ENCODE results near the gene CASK. TPM values are rescaled to one million over a fixed set of nuclear protein-coding genes. Genes with fewer than 3 reads are reported as not detected.
A peak's percentile ranks its signal among the peaks of the same experiment; 100 is the strongest.
"Not testable (repeated sequence)": the region's sequence is repeated elsewhere in the genome, so short reads cannot be mapped to it uniquely, and the experiment has no call there.

Gene CASK
- total RNA-seq, 4 donors from 2014 or later = 46.9 to 123 (median 78.8) TPM

- Histone ChIP-seq H3K27ac (no peak overlapping the region), H3K36me3 (no peaks in the 10 kb centered on the region), H3K4me1 (no peaks in the 10 kb centered on the region), H3K4me3 (no peak overlapping the region), H3K27me3 (no peaks in the 10 kb centered on the region), H3K9me3 (no peaks in the 10 kb centered on the region)
- no peak for DNase-seq
- no peak for TF ChIP-seq POLR2A (IDR thresholded peaks at IDR 0.05)
- no peak for TF ChIP-seq CTCF (IDR thresholded peaks at IDR 0.05)
These were observed 201.8 kb downstream of the CASK start for GRCh38 chrX:41721590-41721989.

DNA sequence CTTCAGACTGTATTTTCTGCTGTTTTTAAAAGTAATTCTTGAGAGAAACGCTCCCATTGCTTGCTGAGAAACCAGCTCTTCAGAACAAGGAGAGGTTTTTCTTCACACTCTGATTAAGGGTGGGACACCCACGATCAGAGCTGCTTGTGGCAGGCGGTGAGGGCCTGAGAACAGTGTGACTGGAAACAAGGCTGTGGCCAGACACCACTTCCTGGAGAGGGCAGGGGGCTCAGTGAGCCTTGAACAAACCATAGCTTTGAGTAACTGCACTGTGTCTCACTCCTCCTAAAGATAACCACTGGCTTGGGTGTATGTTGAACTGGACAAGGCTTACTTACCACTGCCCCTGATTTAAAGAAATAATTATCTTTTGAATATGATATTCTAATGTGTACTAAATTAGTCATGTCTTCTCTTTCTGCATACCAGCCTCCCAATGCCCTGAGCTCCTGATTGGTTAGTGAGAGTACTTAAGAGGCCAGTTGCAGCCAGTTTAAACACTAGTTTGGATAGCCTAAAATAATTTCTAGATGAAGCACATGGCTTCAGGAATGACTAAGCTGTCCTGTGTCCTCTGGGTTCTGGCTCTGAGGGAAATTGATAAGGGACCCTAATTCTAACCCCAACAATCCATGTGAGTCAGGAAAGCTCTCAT is 203.1 kb downstream of the CASK start:
- H3K4me1 ChIP-seq = no peaks in the 10 kb centered on the region
- DNase-seq = peak in 2 of 3 donors; percentile 73 to 84
- no peak overlapping the region for H3K4me3 ChIP-seq
- peak overlapping the region in 3 of 4 donors; percentile 9 to 20 (median 14) for H3K27ac ChIP-seq
- H3K36me3 ChIP-seq = no peaks in the 10 kb centered on the region
- H3K27me3 ChIP-seq = no peaks in the 10 kb centered on the region
- no peak for TF ChIP-seq CTCF (IDR thresholded peaks at IDR 0.05)
- no peak for TF ChIP-seq POLR2A (IDR thresholded peaks at IDR 0.05)
- no peaks in the 10 kb centered on the region for H3K9me3 ChIP-seq

GRCh38 chrX:41719610-41720009 is 203.7 kb downstream of the CASK start:
- not testable (repeated sequence) for H3K36me3 ChIP-seq, DNase-seq

GRCh38 chrX:41718481-41719235 is 204.7 kb downstream of the CASK start:
- no peak for DNase-seq
- no peak for TF ChIP-seq POLR2A (IDR thresholded peaks at IDR 0.05)
- TF ChIP-seq CTCF (IDR thresholded peaks at IDR 0.05) = no peak
- Histone ChIP-seq H3K27ac (no peak overlapping the region), H3K27me3 (no peaks in the 10 kb centered on the region), H3K9me3 (no peaks in the 10 kb centered on the region), H3K36me3 (no peaks in the 10 kb centered on the region), H3K4me3 (no peak overlapping the region), H3K4me1 (no peaks in the 10 kb centered on the region)

More at GRCh38 chrX:41719610-41720009, 203.7 kb downstream of the CASK start:
- H3K27me3 ChIP-seq, H3K9me3 ChIP-seq, H3K4me1 ChIP-seq, H3K4me3 ChIP-seq: not testable (repeated sequence)
- peak overlapping the region in 2 of 4 donors; percentile 14 to 20 for H3K27ac ChIP-seq

- Histone ChIP-seq H3K4me1 (no peaks in the 10 kb centered on the region), H3K27me3 (no peaks in the 10 kb centered on the region), H3K36me3 (no peaks in the 10 kb centered on the region), H3K27ac (no peak overlapping the region), H3K4me3 (no peak overlapping the region), H3K9me3 (no peaks in the 10 kb centered on the region)
- no peak for DNase-seq
- TF ChIP-seq CTCF (IDR thresholded peaks at IDR 0.05) = no peak
These were observed 206.4 kb downstream of the CASK start for GRCh38 chrX:41716767-41717473.

DNA sequence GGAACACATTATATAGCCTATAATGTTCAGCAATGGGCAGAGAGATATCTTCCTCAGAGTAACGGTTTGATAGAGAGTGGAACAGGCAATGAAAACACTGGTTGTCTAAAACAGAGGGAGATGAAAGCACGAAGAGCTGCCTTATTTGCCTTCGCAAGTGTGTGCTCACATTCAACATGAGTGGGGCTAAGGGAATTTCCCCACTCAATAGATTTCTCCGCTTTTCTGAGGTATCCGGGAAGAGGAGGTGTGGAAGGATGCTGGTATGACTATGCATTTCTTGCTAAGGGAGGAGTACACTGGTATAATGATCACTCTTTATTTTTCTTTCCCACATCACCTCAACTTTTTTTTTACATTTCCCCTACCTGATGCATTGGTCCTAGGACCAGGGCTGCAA is 207.1 kb downstream of the CASK start:
- Histone ChIP-seq H3K36me3 (no peaks in the 10 kb centered on the region), H3K27ac (no peak overlapping the region), H3K4me1 (no peaks in the 10 kb centered on the region), H3K9me3 (no peaks in the 10 kb centered on the region), H3K27me3 (no peaks in the 10 kb centered on the region), H3K4me3 (no peak overlapping the region)
- TF ChIP-seq POLR2A (IDR thresholded peaks at IDR 0.05) (no peak), CTCF (IDR thresholded peaks at IDR 0.05) (no peak)
- no peak for DNase-seq

Measured in Peyer's patch (tissue), 4 donors.